Gastroesophageal sphincter (tissue), 3 donors: ENCODE results near the gene ZNF681.
"Not testable (repeated sequence)": the region's sequence is repeated elsewhere in the genome, so short reads cannot be mapped to it uniquely, and the experiment has no call there.

Experiments used
- CTCF ChIP-seq, 4 experiments: fragments of 200-600 bp in 2 of 4; fragments of 450-650 bp in 2 of 4; sonication (generic) in 1 of 4; IDR thresholded peaks; one replicate each; pipeline ENCODE4 v1.5.1; 2017 to 2019; ENCODE audit warnings: antibody characterized with exemption in 4 of 4, mild to moderate bottlenecking in 2 of 4, moderate library complexity in 2 of 4
- EP300 ChIP-seq: sonication (generic); formaldehyde crosslinking; IDR thresholded peaks from one replicate; pipeline ENCODE4 v1.6.1; 2017; ENCODE audit warnings: antibody characterized with exemption, mild to moderate bottlenecking
- POLR2A ChIP-seq, 2 donors: fragments of 450-650 bp; IDR thresholded peaks; one replicate each; pipeline ENCODE4 v1.6.1; 2017; ENCODE audit warnings: antibody characterized with exemption in 2 of 2, mild to moderate bottlenecking in 2 of 2, moderate library complexity in 1 of 2

GRCh38 chr19:23692937-23693336, 65.8 kb downstream of the ZNF681 start:
- TF ChIP-seq CTCF (IDR thresholded peaks at IDR 0.05); EP300; POLR2A (IDR thresholded peaks at IDR 0.05): not testable (repeated sequence)
